H1 (cell line): ENCODE measurements around the gene HHIP. TPM values are rescaled to one million over a fixed set of nuclear protein-coding genes. Genes with fewer than 3 reads are reported as not detected.

Experiments
- CTCF ChIA-PET: fragments of 300-600 bp; sonication (Branson Sonifier 250); formaldehyde crosslinking; loops from one replicate; lab custom pipeline; 2021; ENCODE audit not compliant: partially characterized antibody; lab: Charles Lee
- POLR2A ChIA-PET: fragments of 300-600 bp; sonication (Branson Sonifier 250); formaldehyde crosslinking; loops from one replicate; lab custom pipeline; 2021; ENCODE audit warnings: inconsistent platforms; ENCODE audit not compliant: partially characterized antibody; lab: Charles Lee
- DNase-seq, 2 experiments: peaks; one replicate each; pipeline versions ENCODE4 v3.0.0 to v3.0.0-alpha.2; 2010 to 2022; ENCODE audit warnings: low spot score in 2 of 2, low read depth in 1 of 2, mixed read lengths in 1 of 2
- FAIRE-seq: peaks from 2 replicates; lab custom pipeline; 2011; peaks lifted over from hg19 to GRCh38; lab: Jason Lieb, UNC
- H2AFZ ChIP-seq: 2 replicates; pipeline ENCODE4 v1.8.1; 2012; ENCODE audit warnings: low read length, inconsistent platforms
- H2AK5ac ChIP-seq: 2 replicates; pipeline ENCODE4 v1.6.1; 2013; ENCODE audit warnings: low read depth, low read length
- H2BK120ac ChIP-seq: replicated peaks from 2 replicates; pipeline ENCODE3; 2013; ENCODE audit warnings: low read depth, low read length, inconsistent platforms
- H2BK12ac ChIP-seq: 2 replicates; pipeline ENCODE4 v1.6.1; 2013; ENCODE audit warnings: low read depth, low read length
- H2BK15ac ChIP-seq: 2 replicates; pipeline ENCODE4 v1.6.1; 2013; ENCODE audit warnings: low read length
- H2BK20ac ChIP-seq: 2 replicates; pipeline ENCODE4 v1.6.1; 2013; ENCODE audit warnings: low read length
- H2BK5ac ChIP-seq: 2 replicates; pipeline ENCODE4 v1.6.1; 2013; ENCODE audit warnings: low read depth, low read length
- H3K14ac ChIP-seq: 2 replicates; pipeline ENCODE4 v1.6.1; 2013; ENCODE audit warnings: inconsistent platforms; ENCODE audit not compliant: insufficient read length
- H3K18ac ChIP-seq: 2 replicates; pipeline ENCODE4 v1.6.1; 2013; ENCODE audit warnings: low read length; ENCODE audit errors: extremely low read depth
- H3K23ac ChIP-seq: 2 replicates; pipeline ENCODE4 v1.6.1; 2013; ENCODE audit warnings: inconsistent platforms; ENCODE audit not compliant: insufficient read length
- H3K23me2 ChIP-seq: 2 replicates; pipeline ENCODE4 v1.6.1; 2013; ENCODE audit warnings: low read depth, low read length
- H3K27ac ChIP-seq: 2 replicates; pipeline ENCODE4 v1.6.1; 2011; ENCODE audit warnings: low read depth, low read length, inconsistent platforms
- H3K27me3 ChIP-seq, 4 experiments: replicated peaks in 1 of 4; 1 replicate in 1 of 4; 2 replicates in 3 of 4; pipeline versions ENCODE4 v1.6.1 to v1.8.1; 2011 to 2013; ENCODE audit warnings: low read length in 3 of 4, mild to moderate bottlenecking in 3 of 4, inconsistent platforms in 2 of 4, mixed read lengths in 2 of 4, moderate library complexity in 1 of 4; ENCODE audit not compliant: control insufficient read depth in 3 of 4, insufficient read depth in 3 of 4; ENCODE audit errors: extremely low read depth in 1 of 4
- H3K36me3 ChIP-seq, 4 experiments: 2 replicates each; pipeline versions ENCODE4 v1.6.1 to v1.8.1; 2011 to 2013; ENCODE audit warnings: mild to moderate bottlenecking in 4 of 4, low read length in 3 of 4, moderate library complexity in 2 of 4, control low read depth in 1 of 4, inconsistent platforms in 1 of 4; ENCODE audit not compliant: insufficient read depth in 4 of 4, control insufficient read depth in 2 of 4
- H3K4ac ChIP-seq: replicated peaks from 2 replicates; pipeline ENCODE3; 2013; ENCODE audit warnings: low read length, low read depth, mixed read lengths, inconsistent platforms; ENCODE audit not compliant: insufficient read length
- H3K4me1 ChIP-seq, 4 experiments: replicated peaks in 1 of 4; 1 replicate in 1 of 4; 2 replicates in 3 of 4; pipeline versions ENCODE4 v1.6.1 to v1.8.1; 2011 to 2013; ENCODE audit warnings: low read length in 3 of 4, inconsistent platforms in 2 of 4, mixed read lengths in 1 of 4; ENCODE audit not compliant: insufficient read depth in 4 of 4, control insufficient read depth in 3 of 4
- H3K4me2 ChIP-seq, 2 experiments: 2 replicates each; pipeline versions ENCODE4 v1.6.1 to v1.8.1; 2011 to 2013; ENCODE audit warnings: low read depth in 2 of 2, low read length in 2 of 2, control low read depth in 1 of 2, inconsistent platforms in 1 of 2, mild to moderate bottlenecking in 1 of 2; ENCODE audit not compliant: insufficient read depth in 1 of 2
- H3K4me3 ChIP-seq, 4 experiments: fragments of 200-600, 300-600 bp in 1 of 4; sonication (generic), shearing (Covaris generic), sonication (Bioruptor Twin) in 1 of 4; 2 replicates each; pipeline versions ENCODE4 v1.5.1 to v1.8.1; 2011 to 2016; ENCODE audit warnings: low read length in 4 of 4, low read depth in 3 of 4, control low read depth in 2 of 4, inconsistent platforms in 2 of 4, mild to moderate bottlenecking in 2 of 4, mixed read lengths in 1 of 4, moderate library complexity in 1 of 4; ENCODE audit not compliant: insufficient read depth in 2 of 4; ENCODE audit errors: extremely low read depth in 1 of 4
- H3K56ac ChIP-seq: replicated peaks from 2 replicates; pipeline ENCODE3; 2013; ENCODE audit warnings: low read depth, mild to moderate bottlenecking, mixed read lengths, low read length, inconsistent platforms; ENCODE audit not compliant: insufficient read length
- H3K79me1 ChIP-seq: 2 replicates; pipeline ENCODE4 v1.6.1; 2013; ENCODE audit warnings: low read depth, low read length, control low read depth
- H3K79me2 ChIP-seq, 2 experiments: 2 replicates each; pipeline versions ENCODE4 v1.6.1 to v1.8.1; 2012 to 2013; ENCODE audit warnings: low read length in 2 of 2, mild to moderate bottlenecking in 2 of 2, inconsistent platforms in 1 of 2; ENCODE audit not compliant: insufficient read depth in 2 of 2, control insufficient read depth in 1 of 2
- H3K9ac ChIP-seq, 4 experiments: replicated peaks in 1 of 4; 1 replicate in 1 of 4; 2 replicates in 3 of 4; pipeline versions ENCODE4 v1.6.1 to v1.8.1; 2011 to 2013; ENCODE audit warnings: low read depth in 3 of 4, low read length in 3 of 4, control low read depth in 2 of 4, mild to moderate bottlenecking in 2 of 4, moderate library complexity in 2 of 4, inconsistent platforms in 1 of 4; ENCODE audit errors: extremely low read depth in 1 of 4
- H3K9me3 ChIP-seq, 2 experiments: 2 replicates each; pipeline versions ENCODE4 v1.6.1 to v1.8.1; 2012 to 2013; ENCODE audit warnings: mild to moderate bottlenecking in 2 of 2, moderate library complexity in 2 of 2, control low read depth in 1 of 2, inconsistent platforms in 1 of 2, low read depth in 1 of 2, low read length in 1 of 2, mixed read lengths in 1 of 2; ENCODE audit not compliant: insufficient read depth in 2 of 2
- H4K20me1 ChIP-seq, 2 experiments: replicated peaks in 1 of 2; 2 replicates each; pipeline versions ENCODE3 to v1.8.1; 2011 to 2013; ENCODE audit warnings: inconsistent platforms in 2 of 2, low read length in 2 of 2, mild to moderate bottlenecking in 1 of 2; ENCODE audit not compliant: insufficient read depth in 2 of 2, control insufficient read depth in 1 of 2
- H4K5ac ChIP-seq: 2 replicates; pipeline ENCODE4 v1.6.1; 2013; ENCODE audit warnings: low read length, low read depth, mixed read lengths, inconsistent platforms; ENCODE audit not compliant: insufficient read length
- H4K8ac ChIP-seq: 2 replicates; pipeline ENCODE4 v1.8.0; 2013; ENCODE audit warnings: mild to moderate bottlenecking, moderate library complexity, low read length, inconsistent platforms; ENCODE audit not compliant: insufficient read depth; ENCODE audit errors: extremely low read depth
- H4K91ac ChIP-seq: replicated peaks from 2 replicates; pipeline ENCODE3; 2013; ENCODE audit warnings: low read length, mixed read lengths, inconsistent platforms; ENCODE audit not compliant: insufficient read length
- CHD2 ChIP-seq: IDR thresholded peaks from 2 replicates; pipeline ENCODE4 v1.6.1; 2012; ENCODE audit warnings: low read length, improper control_type of control experiment
- RAD21 ChIP-seq, 2 experiments: IDR thresholded peaks in 1 of 2; conservative IDR thresholded peaks in 1 of 2; 2 replicates each; pipeline ENCODE4 v1.6.1; 2011; ENCODE audit warnings: low read depth in 2 of 2, low read length in 2 of 2, improper control_type of control experiment in 1 of 2, inconsistent platforms in 1 of 2, mild to moderate bottlenecking in 1 of 2, moderate library complexity in 1 of 2
- RBBP5 ChIP-seq: IDR thresholded peaks from 2 replicates; pipeline ENCODE4 v1.7.1; 2012; ENCODE audit warnings: low read depth, mild to moderate bottlenecking, inconsistent platforms, low read length, moderate library complexity, borderline replicate concordance
- RXRA ChIP-seq: IDR thresholded peaks from 2 replicates; pipeline ENCODE4 v1.6.1; 2011; ENCODE audit warnings: low read depth, mild to moderate bottlenecking, low read length, moderate library complexity; ENCODE audit not compliant: insufficient read depth
- TAF1 ChIP-seq: IDR thresholded peaks from 2 replicates; pipeline ENCODE4 v1.6.1; 2011; ENCODE audit warnings: mild to moderate bottlenecking, low read depth, low read length
- TBP ChIP-seq: IDR thresholded peaks from 2 replicates; pipeline ENCODE4 v1.6.1; 2011; ENCODE audit warnings: low read depth, low read length, improper control_type of control experiment
- WGBS, 2 experiments: shearing (Covaris generic) in 1 of 2; methylation state at CpG; one replicate each; pipeline versions ENCODE4 v1.1.6 to v1.1.7; 2013 to 2015; ENCODE audit warnings: low lambda C conversion rate in 2 of 2, mixed read lengths in 2 of 2, inconsistent platforms in 1 of 2, low coverage in 1 of 2, missing lambda C conversion rate in 1 of 2; ENCODE audit not compliant: insufficient replicate concordance in 2 of 2, insufficient coverage in 1 of 2, insufficient read length in 1 of 2; ENCODE audit errors: extremely low coverage in 1 of 2, missing lambda C conversion rate in 1 of 2; 5-methylcytosine and 5-hydroxymethylcytosine counted together
- polyA plus RNA-seq, 7 experiments: library from polyadenylated mRNA; depleted of rRNA in 3 of 7; stranded (reverse) in 5 of 7; unstranded in 2 of 7; fragments of >200 nt in 5 of 7; fragments of 200-250 nt in 2 of 7; gene quantifications; 1 replicate in 5 of 7; 2 replicates in 1 of 7; 4 replicates in 1 of 7; pipeline versions ENCODE4 v1.2.1 to v1.2.3, GENCODE V29; 2011 to 2013; ENCODE audit warnings: missing spikeins in 2 of 7, mixed read lengths in 2 of 7
- total RNA-seq: library from RNA; stranded (reverse); fragmentation: NEBNext Ultra II Directional; extraction: Animal tissue kit (Norgen Biotek cat#: 25700); gene quantifications from 2 replicates; pipeline ENCODE4 v1.2.1, GENCODE V29; 2021

The HHIP gene
- total and polyA plus RNA-seq, 2 of the 8 experiments (the other 6 are each of a cell fraction or from before 2014, with no cell fraction given) = 0.05 to 1.3 TPM

GRCh38 chr4:144656850-144657249, 10.9 kb downstream of the HHIP start:
- Histone ChIP-seq H2BK5ac (no peak overlapping the region), H3K4me2 (no peak overlapping the region), H3K9me3 (no peaks in the 10 kb centered on the region), H3K4ac (no peak overlapping the region), H3K23me2 (no peaks in the 10 kb centered on the region), H2BK12ac (no peak overlapping the region), H3K4me1 (no peaks in the 10 kb centered on the region), H4K5ac (no peak overlapping the region), H4K8ac (no peak overlapping the region), H3K14ac (no peak overlapping the region), H3K79me1 (no peaks in the 10 kb centered on the region), H2AFZ (no peak overlapping the region), H4K91ac (no peak overlapping the region), H3K56ac (no peak overlapping the region), H3K18ac (no peak overlapping the region), H4K20me1 (no peaks in the 10 kb centered on the region), H3K27ac (no peak overlapping the region), H2BK20ac (no peak overlapping the region), H3K79me2 (no peaks in the 10 kb centered on the region), H3K23ac (peak overlapping the region; percentile 79), H2AK5ac (no peak overlapping the region), H3K4me3 (no peak overlapping the region), H2BK120ac (no peak overlapping the region), H3K27me3 (no peaks in the 10 kb centered on the region), H3K9ac (no peak overlapping the region), H3K36me3 (no peaks in the 10 kb centered on the region), H2BK15ac (no peak overlapping the region)
- 84% methylated on average over 2 of the region's 2 CpGs; no CpG with 5 or more reads in 1 of the 2 experiments for WGBS, 2 experiments
- DNase-seq = no peak
- TF ChIP-seq RXRA (no peak), CHD2 (no peak), RBBP5 (no peak), TBP (no peak), RAD21 (IDR thresholded peaks at IDR 0.05 in 1 of 2, conservative IDR thresholded peaks at IDR 0.05 in 1 of 2; ENCODE audit: low read depth in 2 of 2, low read length in 2 of 2) (no peak), TAF1 (no peak)
- POLR2A ChIA-PET = no interaction called here
- FAIRE-seq = no peak
- CTCF ChIA-PET = interaction anchor here (0.7 to 1.1 kb wide), 2 partner anchors 8 to 17 kb away, joined by 3 to 5 read pairs; no protein-coding TSS in a partner anchor
